ENCODE results near the gene FA2H. TPM values are rescaled to one million over a fixed set of nuclear protein-coding genes. Genes with fewer than 3 reads are reported as not detected.
"Not testable (repeated sequence)": the region's sequence is repeated elsewhere in the genome, so short reads cannot be mapped to it uniquely, and the experiment has no call there.

The FA2H gene
- total RNA-seq, 1 donor from 2014 or later: not detected

- Mint-ChIP-seq H3K36me3 (ENCODE audit: low read depth) (peaks cover 66% of the 10 kb centered on the region), H3K27me3 (no peaks in the 10 kb centered on the region), H3K4me1 (peaks cover 8% of the 10 kb centered on the region), H3K4me3 (no peak overlapping the region), H3K9me3 (no peaks in the 10 kb centered on the region), H3K27ac (no peak overlapping the region)
- DNase-seq: no peak
- intact Hi-C loops (cut with micrococcal nuclease): no loop called here
Observed at GRCh38 chr16:74691093-74691855, 83.3 kb downstream of the FA2H start.

GRCh38 chr16:74682556-74682955 lies 92.1 kb downstream of the FA2H start:
- Mint-ChIP-seq H3K4me1 (peaks cover 3% of the 10 kb centered on the region), H3K27me3 (no peaks in the 10 kb centered on the region), H3K9me3 (no peaks in the 10 kb centered on the region), H3K4me3 (no peak overlapping the region), H3K36me3 (ENCODE audit: low read depth) (peaks cover 54% of the 10 kb centered on the region), H3K27ac (no peak overlapping the region)
- intact Hi-C loops (cut with micrococcal nuclease): no loop called here
- DNase-seq: no peak

- no peak overlapping the region for H3K27ac Mint-ChIP-seq
- no peak overlapping the region for H3K4me3 Mint-ChIP-seq
- H3K9me3 Mint-ChIP-seq: no peaks in the 10 kb centered on the region
- H3K4me1 Mint-ChIP-seq: peaks cover 3% of the 10 kb centered on the region
- peaks cover 56% of the 10 kb centered on the region for H3K36me3 Mint-ChIP-seq (ENCODE audit: low read depth)
- intact Hi-C loops (cut with micrococcal nuclease): no loop called here
- H3K27me3 Mint-ChIP-seq: no peaks in the 10 kb centered on the region
- DNase-seq: no peak
Observed at GRCh38 chr16:74680681-74681080, 93.9 kb downstream of the FA2H start.

- peaks cover 53% of the 10 kb centered on the region for H3K36me3 Mint-ChIP-seq (ENCODE audit: low read depth)
- peak overlapping the region; percentile 75 for H3K27ac Mint-ChIP-seq
- no peak overlapping the region for H3K4me3 Mint-ChIP-seq
- DNase-seq: no peak
- intact Hi-C loops (cut with micrococcal nuclease): no loop called here
- peaks cover 3% of the 10 kb centered on the region for H3K4me1 Mint-ChIP-seq
- no peaks in the 10 kb centered on the region for H3K9me3 Mint-ChIP-seq
- H3K27me3 Mint-ChIP-seq: no peaks in the 10 kb centered on the region
Observed at GRCh38 chr16:74679983-74680382, 94.6 kb downstream of the FA2H start.

- H3K4me1 Mint-ChIP-seq: no peaks in the 10 kb centered on the region
- H3K27me3 Mint-ChIP-seq: no peaks in the 10 kb centered on the region
- no peaks in the 10 kb centered on the region for H3K9me3 Mint-ChIP-seq
- H3K4me3 Mint-ChIP-seq: no peak overlapping the region
- no peak for DNase-seq
- H3K27ac Mint-ChIP-seq: no peak overlapping the region
- intact Hi-C loops (cut with micrococcal nuclease): no loop called here
- peaks cover 50% of the 10 kb centered on the region for H3K36me3 Mint-ChIP-seq (ENCODE audit: low read depth)
Observed at GRCh38 chr16:74677868-74678267, 96.8 kb downstream of the FA2H start.

- DNase-seq: no peak
- intact Hi-C loops (cut with micrococcal nuclease): no loop called here
- Mint-ChIP-seq H3K9me3 (peaks cover 3% of the 10 kb centered on the region), H3K27me3 (no peaks in the 10 kb centered on the region), H3K4me1 (no peaks in the 10 kb centered on the region), H3K4me3 (no peak overlapping the region), H3K27ac (no peak overlapping the region), H3K36me3 (ENCODE audit: low read depth) (peaks cover 47% of the 10 kb centered on the region)
Observed at GRCh38 chr16:74673876-74674275, 100.7 kb downstream of the FA2H start.

- not testable (repeated sequence) for H3K9me3 Mint-ChIP-seq, H3K27ac Mint-ChIP-seq, DNase-seq, H3K27me3 Mint-ChIP-seq, H3K4me3 Mint-ChIP-seq
- H3K36me3 Mint-ChIP-seq (ENCODE audit: low read depth): peaks cover 44% of the 10 kb centered on the region
- intact Hi-C loops (cut with micrococcal nuclease): loop anchor here (1.0 to 5.0 kb wide), 2 partner anchors 26 to 42 kb away; no protein-coding TSS in a partner anchor
- peaks cover 23% of the 10 kb centered on the region for H3K4me1 Mint-ChIP-seq
Observed at GRCh38 chr16:74668877-74669276, 105.7 kb downstream of the FA2H start.

- DNase-seq: peak; percentile 83
- Mint-ChIP-seq H3K27me3 (no peaks in the 10 kb centered on the region), H3K9me3 (peaks cover 6% of the 10 kb centered on the region), H3K27ac (peak overlapping the region; percentile 96), H3K4me1 (peaks cover 37% of the 10 kb centered on the region), H3K4me3 (peak overlapping the region; percentile 88), H3K36me3 (ENCODE audit: low read depth) (peaks cover 47% of the 10 kb centered on the region)
- intact Hi-C loops (cut with micrococcal nuclease): loop anchor here (1.0 to 5.0 kb wide), 6 partner anchors 34 to 481 kb away; partner anchors contain the start of genes GLG1, PSMD7 and ZFP1
Observed at GRCh38 chr16:74667255-74667700, 107.3 kb downstream of the FA2H start.

- H3K9me3 Mint-ChIP-seq: peaks cover 4% of the 10 kb centered on the region
- H3K4me1 Mint-ChIP-seq: peaks cover 42% of the 10 kb centered on the region
- peak; percentile 98 for DNase-seq
- H3K4me3 Mint-ChIP-seq: peak within 1 kb of the TSS; percentile 88
- intact Hi-C loops (cut with micrococcal nuclease): loop anchor here (1.0 to 5.0 kb wide), 6 partner anchors 35 to 482 kb away; partner anchors contain the start of genes GLG1, PSMD7 and ZFP1
- no peaks in the 10 kb centered on the region for H3K27me3 Mint-ChIP-seq
- peaks cover 46% of the 10 kb centered on the region for H3K36me3 Mint-ChIP-seq (ENCODE audit: low read depth)
- H3K27ac Mint-ChIP-seq: peak within 1 kb of the TSS; percentile 96
Observed at GRCh38 chr16:74666425-74667254, 108.0 kb downstream of the FA2H start, which contains the start of gene RFWD3. RFWD3 (minus strand) TSS chr16:74666877; CDS start chr16:74661449, 5,428 bp downstream.

- no peak for DNase-seq
- Mint-ChIP-seq H3K4me3 (peak overlapping the region; percentile 88), H3K27ac (peak overlapping the region; percentile 96), H3K4me1 (peaks cover 43% of the 10 kb centered on the region), H3K27me3 (no peaks in the 10 kb centered on the region), H3K9me3 (peaks cover 4% of the 10 kb centered on the region), H3K36me3 (ENCODE audit: low read depth) (peaks cover 47% of the 10 kb centered on the region)
- intact Hi-C loops (cut with micrococcal nuclease): loop anchor here (2.0 to 5.0 kb wide), 3 partner anchors 39 to 369 kb away; partner anchors contain the start of gene PSMD7
Observed at GRCh38 chr16:74666010-74666421, 108.6 kb downstream of the FA2H start.

Other genes with a start within 250 kb of the FA2H start
- gene GLG1, start 167.7 kb downstream of the FA2H start, total RNA-seq: 64.1 and 64.7 TPM in 2 replicates
- 109 and 117 TPM in 2 replicates for gene RFWD3, start 107.9 kb downstream of the FA2H start, total RNA-seq
- 21.9 and 23.3 TPM in 2 replicates for gene MLKL, start 74.0 kb downstream of the FA2H start, total RNA-seq
- gene WDR59, start 210.3 kb upstream of the FA2H start, total RNA-seq: 80.6 and 91.5 TPM in 2 replicates
- gene ZNRF1, start 224.2 kb upstream of the FA2H start, total RNA-seq: 41.4 and 46.8 TPM in 2 replicates